CD4-positive, alpha-beta T cell (primary cell): ENCODE data around the gene DKK2. TPM values are rescaled to one million over a fixed set of nuclear protein-coding genes. Genes with fewer than 3 reads are reported as not detected.

Experiments used
- ATAC-seq: fragments of 200-7000 bp; cut with Tn5 transposase; one replicate; pipeline ENCODE4 v1.10.0; 2022; ENCODE audit warnings: mild to moderate bottlenecking; ENCODE audit not compliant: poor library complexity
- CTCF ChIA-PET: fragments of 350-600 bp; sonication (Branson Sonifier 250); formaldehyde crosslinking; loops from one replicate; lab custom pipeline; 2021; ENCODE audit warnings: antibody characterized with exemption, inconsistent platforms; lab: Charles Lee
- POLR2A ChIA-PET: fragments of 350-600 bp; sonication (Branson Sonifier 250); formaldehyde crosslinking; loops from one replicate; lab custom pipeline; 2021; ENCODE audit warnings: antibody characterized with exemption, inconsistent platforms; lab: Charles Lee
- DNase-seq, 14 experiments: peaks; one replicate each; pipeline ENCODE4 v3.0.0-alpha.2; 2013 to 2020; ENCODE audit warnings: mixed read lengths in 2 of 14
- H3K27ac ChIP-seq, 2 donors: one replicate each; pipeline versions ENCODE4 v1.5.1 to v1.7.0; 2013; ENCODE audit warnings: low read length in 2 of 2, low read depth in 1 of 2, mild to moderate bottlenecking in 1 of 2
- H3K27me3 ChIP-seq, 2 experiments: 1 replicate in 1 of 2; 2 replicates in 1 of 2; pipeline versions ENCODE4 v1.6.1 to v1.7.0; 2013; ENCODE audit warnings: low read length in 2 of 2, control low read depth in 1 of 2, mild to moderate bottlenecking in 1 of 2, moderate library complexity in 1 of 2; ENCODE audit not compliant: insufficient read depth in 2 of 2, control insufficient read depth in 1 of 2
- H3K36me3 ChIP-seq: one replicate; pipeline ENCODE4 v1.6.1; 2013; ENCODE audit warnings: low read length, control low read depth; ENCODE audit not compliant: insufficient read depth
- H3K4me1 ChIP-seq: one replicate; pipeline ENCODE4 v1.6.1; 2013; ENCODE audit warnings: low read length, control low read depth; ENCODE audit not compliant: insufficient read depth
- H3K4me3 ChIP-seq: one replicate; pipeline ENCODE4 v1.5.1; 2013; ENCODE audit warnings: mild to moderate bottlenecking, low read length, moderate library complexity
- H3K9me3 ChIP-seq, 2 experiments: 1 replicate in 1 of 2; 2 replicates in 1 of 2; pipeline versions ENCODE4 v1.6.1 to v1.7.0; 2013; ENCODE audit warnings: low read length in 2 of 2, mild to moderate bottlenecking in 2 of 2, control low read depth in 1 of 2, moderate library complexity in 1 of 2; ENCODE audit not compliant: control insufficient read depth in 1 of 2, insufficient read depth in 1 of 2
- H3K27ac Mint-ChIP-seq: one replicate; pipeline ENCODE4 v1.8.0; 2020; ENCODE audit warnings: mixed read lengths
- H3K27me3 Mint-ChIP-seq: one replicate; pipeline ENCODE4 v1.8.0; 2021; ENCODE audit warnings: mixed read lengths
- H3K36me3 Mint-ChIP-seq: one replicate; pipeline ENCODE4 v1.8.0; 2021; ENCODE audit warnings: low read depth, mixed read lengths
- H3K4me1 Mint-ChIP-seq: one replicate; pipeline ENCODE4 v1.8.0; 2021; ENCODE audit warnings: low read depth, mixed read lengths
- H3K4me3 Mint-ChIP-seq: one replicate; pipeline ENCODE4 v1.8.0; 2020; ENCODE audit warnings: mild to moderate bottlenecking, mixed read lengths
- H3K9me3 Mint-ChIP-seq: one replicate; pipeline ENCODE4 v1.8.0; 2020; ENCODE audit warnings: mixed read lengths
- intact Hi-C, 2 experiments: fragments of 100-400 bp; cut with DNase I in 1 of 2; cut with micrococcal nuclease in 1 of 2; formaldehyde crosslinking; loops; one replicate each; pipeline versions ENCODE4 v1.15.1 to v1.9.0; 2023 to 2025; cut with DNase I, micrococcal nuclease
- total RNA-seq, 174 experiments: library from RNA in 2 of 174; stranded (reverse) in 2 of 174; gene quantifications; one replicate each; pipeline ENCODE4 v1.2.3 and lab custom pipeline; 2021 to 2026
- TF ChIP-seq, protein P1 (sequence below): fragments of 200-600 bp; IDR thresholded peaks from one replicate; pipeline ENCODE4 v1.8.0; 2022; ENCODE audit warnings: antibody characterized with exemption, mild to moderate bottlenecking

DKK2 gene
- total RNA-seq, 2 experiments from 2014 or later = not detected

DNA sequence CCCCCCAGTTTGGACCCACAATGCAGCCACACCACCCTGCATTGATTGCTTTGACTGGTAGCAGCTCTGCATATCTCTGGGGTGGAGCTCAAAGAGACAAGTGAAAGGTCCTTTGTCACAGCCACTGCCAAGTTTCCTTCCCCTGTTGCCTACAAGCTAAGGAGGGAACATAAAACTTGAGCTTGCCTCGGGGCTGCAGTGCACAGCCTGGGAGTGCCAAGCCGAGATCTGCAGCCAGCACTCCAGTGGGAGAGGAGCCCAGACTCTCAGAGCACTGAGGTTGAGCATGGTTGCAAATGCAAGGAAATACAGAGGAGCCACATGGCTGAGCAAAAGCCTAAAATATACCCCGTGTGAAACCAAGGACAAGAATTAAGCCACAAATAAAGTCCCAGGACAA lies 142.2 kb downstream of the DKK2 start:
- no peak overlapping the region for H3K27ac ChIP-seq
- ChIA-PET CTCF (no interaction called here), POLR2A (no interaction called here)
- H3K9me3 Mint-ChIP-seq = peaks cover 3% of the 10 kb centered on the region
- no peaks in the 10 kb centered on the region for H3K4me1 ChIP-seq
- H3K27ac Mint-ChIP-seq = no peak overlapping the region
- peaks cover 0 to 14% of the 10 kb centered on the region in 2 experiments for H3K9me3 ChIP-seq
- DNase-seq (no peak), ATAC-seq (no peak)
- intact Hi-C loops = no loop called here
- no peaks in the 10 kb centered on the region for H3K27me3 ChIP-seq
- H3K4me1 Mint-ChIP-seq = no peaks in the 10 kb centered on the region
- H3K36me3 ChIP-seq = no peaks in the 10 kb centered on the region
- H3K4me3 Mint-ChIP-seq = no peak overlapping the region
- TF ChIP-seq, protein P1, sequence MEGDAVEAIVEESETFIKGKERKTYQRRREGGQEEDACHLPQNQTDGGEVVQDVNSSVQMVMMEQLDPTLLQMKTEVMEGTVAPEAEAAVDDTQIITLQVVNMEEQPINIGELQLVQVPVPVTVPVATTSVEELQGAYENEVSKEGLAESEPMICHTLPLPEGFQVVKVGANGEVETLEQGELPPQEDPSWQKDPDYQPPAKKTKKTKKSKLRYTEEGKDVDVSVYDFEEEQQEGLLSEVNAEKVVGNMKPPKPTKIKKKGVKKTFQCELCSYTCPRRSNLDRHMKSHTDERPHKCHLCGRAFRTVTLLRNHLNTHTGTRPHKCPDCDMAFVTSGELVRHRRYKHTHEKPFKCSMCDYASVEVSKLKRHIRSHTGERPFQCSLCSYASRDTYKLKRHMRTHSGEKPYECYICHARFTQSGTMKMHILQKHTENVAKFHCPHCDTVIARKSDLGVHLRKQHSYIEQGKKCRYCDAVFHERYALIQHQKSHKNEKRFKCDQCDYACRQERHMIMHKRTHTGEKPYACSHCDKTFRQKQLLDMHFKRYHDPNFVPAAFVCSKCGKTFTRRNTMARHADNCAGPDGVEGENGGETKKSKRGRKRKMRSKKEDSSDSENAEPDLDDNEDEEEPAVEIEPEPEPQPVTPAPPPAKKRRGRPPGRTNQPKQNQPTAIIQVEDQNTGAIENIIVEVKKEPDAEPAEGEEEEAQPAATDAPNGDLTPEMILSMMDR = no peak
- no peaks in the 10 kb centered on the region for H3K27me3 Mint-ChIP-seq
- no peak overlapping the region for H3K4me3 ChIP-seq
- H3K36me3 Mint-ChIP-seq = no peaks in the 10 kb centered on the region

DNA sequence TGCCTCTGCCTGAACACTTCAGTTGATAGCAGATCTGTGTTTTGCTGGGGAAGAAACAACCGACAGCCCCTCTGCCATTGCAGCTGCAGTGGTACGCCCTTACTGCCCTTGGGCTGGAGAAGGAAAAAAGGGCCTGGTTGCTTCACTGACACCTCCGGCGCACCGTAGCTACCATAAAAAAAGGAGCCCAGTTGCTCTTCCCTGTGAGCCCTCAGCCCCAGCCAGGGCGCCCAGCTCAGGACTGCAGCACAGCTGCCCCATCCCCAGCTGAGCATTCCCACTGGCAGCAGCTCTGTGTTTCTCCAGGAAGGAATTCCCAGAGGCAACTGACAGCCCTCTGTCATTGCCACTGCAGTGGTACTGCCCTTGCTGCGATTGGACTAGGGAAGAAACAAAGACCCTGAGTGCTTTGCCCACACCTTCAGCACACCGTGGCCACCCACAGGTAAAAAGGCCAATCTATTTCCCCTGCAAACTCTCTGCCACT lies 142.7 kb downstream of the DKK2 start:
- intact Hi-C loops = no loop called here
- DNase-seq (no peak), ATAC-seq (no peak)
- no peaks in the 10 kb centered on the region for H3K36me3 ChIP-seq
- TF ChIP-seq, protein P1 = no peak
- no peak overlapping the region for H3K27ac ChIP-seq
- no peaks in the 10 kb centered on the region for H3K4me1 Mint-ChIP-seq
- H3K4me3 Mint-ChIP-seq = no peak overlapping the region
- H3K27me3 ChIP-seq = no peaks in the 10 kb centered on the region
- H3K27ac Mint-ChIP-seq = no peak overlapping the region
- no peak overlapping the region for H3K4me3 ChIP-seq
- no peaks in the 10 kb centered on the region for H3K4me1 ChIP-seq
- H3K9me3 Mint-ChIP-seq = peaks cover 3% of the 10 kb centered on the region
- no peaks in the 10 kb centered on the region for H3K36me3 Mint-ChIP-seq
- peaks cover 0 to 14% of the 10 kb centered on the region in 2 experiments for H3K9me3 ChIP-seq
- CTCF ChIA-PET = no interaction called here
- POLR2A ChIA-PET = no interaction called here
- H3K27me3 Mint-ChIP-seq = no peaks in the 10 kb centered on the region

DNA sequence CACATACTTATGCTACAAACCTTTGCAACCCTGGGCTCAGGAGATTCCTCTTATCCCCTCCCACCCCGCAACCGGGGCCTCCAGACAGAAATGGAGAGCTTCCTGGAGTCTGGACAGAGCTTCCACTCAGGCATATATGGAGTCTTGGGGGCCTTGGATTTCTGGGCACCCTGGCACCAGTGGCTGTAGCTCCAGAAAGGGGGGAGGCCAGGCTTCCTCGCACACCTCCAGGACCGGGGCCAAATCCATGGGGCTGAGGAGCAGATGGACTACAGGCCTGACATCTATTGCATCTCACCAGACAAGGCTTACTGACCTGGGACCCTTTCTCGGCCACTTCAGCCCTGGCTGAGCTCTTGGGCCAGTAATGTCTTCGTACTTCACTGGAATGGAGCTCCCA lies 143.3 kb downstream of the DKK2 start:
- no peak for DNase-seq
- TF ChIP-seq, protein P1 = no peak
- Mint-ChIP-seq H3K9me3 (peaks cover 3% of the 10 kb centered on the region), H3K4me3 (no peak overlapping the region), H3K36me3 (no peaks in the 10 kb centered on the region), H3K27me3 (no peaks in the 10 kb centered on the region), H3K27ac (no peak overlapping the region), H3K4me1 (no peaks in the 10 kb centered on the region)
- no peak overlapping the region for H3K27ac ChIP-seq
- peaks cover 0 to 14% of the 10 kb centered on the region in 2 experiments for H3K9me3 ChIP-seq
- H3K36me3 ChIP-seq = no peaks in the 10 kb centered on the region
- ATAC-seq = no peak
- no peaks in the 10 kb centered on the region for H3K4me1 ChIP-seq
- H3K4me3 ChIP-seq = no peak overlapping the region
- CTCF ChIA-PET = no interaction called here
- no peaks in the 10 kb centered on the region for H3K27me3 ChIP-seq
- POLR2A ChIA-PET = no interaction called here
- intact Hi-C loops = no loop called here
